Thyroid gland (tissue), 4 donors: ENCODE results near the gene ZP4. TPM values are rescaled to one million over a fixed set of nuclear protein-coding genes. Genes with fewer than 3 reads are reported as not detected.

ENCODE experiments used
- DNase-seq, 2 donors: peaks; one replicate each; pipeline ENCODE4 v3.0.0-alpha.2; 2019
- H3K27ac ChIP-seq, 3 donors: fragments of 200-600 bp; sonication (generic); 1 replicate in 2 of 3; 2 replicates in 1 of 3; pipeline ENCODE4 v1.5.1; 2016 to 2019; ENCODE audit warnings: mild to moderate bottlenecking in 1 of 3, moderate library complexity in 1 of 3
- H3K27me3 ChIP-seq: fragments of 200-600 bp; sonication (generic); one replicate; pipeline ENCODE4 v1.5.1; 2019
- H3K36me3 ChIP-seq, 2 donors: fragments of 200-600 bp; sonication (generic); one replicate each; pipeline ENCODE4 v1.5.1; 2016 to 2019
- H3K4me1 ChIP-seq, 2 donors: fragments of 200-600 bp; sonication (generic); one replicate each; pipeline ENCODE4 v1.5.1; 2017 to 2019
- H3K4me3 ChIP-seq, 3 donors: fragments of 200-600 bp; sonication (generic); replicated peaks in 1 of 3; 1 replicate in 2 of 3; 2 replicates in 1 of 3; pipeline ENCODE4 v1.5.1; 2016; ENCODE audit warnings: mild to moderate bottlenecking in 1 of 3
- H3K9me3 ChIP-seq: fragments of 200-600 bp; sonication (generic); one replicate; pipeline ENCODE4 v1.5.1; 2017
- POLR2A ChIP-seq, 2 donors: fragments of 450-650 bp; IDR thresholded peaks; one replicate each; pipeline ENCODE4 v1.6.1; 2017; ENCODE audit warnings: antibody characterized with exemption in 2 of 2, mild to moderate bottlenecking in 2 of 2, moderate library complexity in 1 of 2
- WGBS, 2 donors: methylation state at CpG; one replicate each; pipeline ENCODE4 v1.1.5; 2017; 5-methylcytosine and 5-hydroxymethylcytosine counted together
- intact Hi-C: fragments of 100-400 bp; cut with DNase I; formaldehyde crosslinking; loops from one replicate; pipeline ENCODE4 v1.15.1; 2023
- total RNA-seq, 4 donors: library from RNA; depleted of rRNA; stranded (reverse); fragments of >200 nt; gene quantifications; one replicate each; pipeline ENCODE4 v1.2.3, GENCODE V29; 2016
- TF ChIP-seq, protein P1 (sequence below), 6 experiments: fragments of 200-600 bp in 3 of 6; fragments of 450-650 bp in 3 of 6; sonication (generic) in 3 of 6; IDR thresholded peaks; one replicate each; pipeline ENCODE4 v1.5.1; 2016 to 2019; ENCODE audit warnings: antibody characterized with exemption in 6 of 6, mild to moderate bottlenecking in 2 of 6, inconsistent platforms in 1 of 6, moderate library complexity in 1 of 6

The ZP4 gene
- total RNA-seq, 4 donors from 2014 or later, result not detected

DNA sequence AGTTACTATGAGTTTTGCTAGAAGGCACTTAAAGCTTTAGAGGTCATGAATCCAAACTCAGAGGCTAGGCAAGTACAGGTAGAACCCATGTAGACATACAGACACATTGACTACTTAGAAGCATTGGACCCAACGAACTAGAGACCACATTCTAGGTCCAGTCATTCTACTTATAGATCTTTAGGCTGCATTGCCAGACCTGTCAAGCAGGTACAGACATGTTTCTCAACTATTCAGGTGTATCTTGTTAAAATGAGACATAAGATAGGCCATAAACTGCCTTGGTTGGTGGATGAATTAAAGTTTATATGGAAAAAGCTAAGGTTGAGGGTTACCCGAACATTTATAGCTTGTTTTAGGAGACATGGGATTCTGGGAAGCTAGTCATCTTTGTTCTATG is 6.5 kb downstream of the ZP4 start:
- no peaks in the 10 kb centered on the region for H3K4me1 ChIP-seq
- intact Hi-C loops, result no loop called here

DNA sequence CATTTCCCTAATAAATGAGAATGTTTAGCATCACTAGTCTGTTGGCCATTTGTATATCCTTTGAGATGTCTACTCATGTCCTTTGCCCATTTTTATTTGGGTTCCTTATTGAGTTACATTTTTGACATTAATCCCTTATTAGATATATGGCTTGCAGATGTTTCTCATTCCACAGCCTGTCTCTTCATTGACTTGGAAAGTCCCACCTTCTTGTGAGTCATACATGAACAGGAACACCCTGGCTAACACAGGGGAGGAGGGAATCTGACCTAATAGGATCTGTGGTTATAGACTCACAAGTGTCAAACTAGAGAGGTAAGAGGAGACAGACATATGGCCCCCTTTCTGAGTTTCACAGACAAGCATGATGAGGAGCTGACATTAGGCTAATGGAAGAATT is 11.5 kb downstream of the ZP4 start:
- H3K36me3 ChIP-seq, result no peaks in the 10 kb centered on the region
- intact Hi-C loops, result no loop called here

More for the DNA sequence above, 6.5 kb downstream of the ZP4 start:
- DNase-seq, result no peak
- H3K27ac ChIP-seq, result no peak overlapping the region
- H3K4me3 ChIP-seq, result no peak overlapping the region
- no peak for TF ChIP-seq POLR2A (IDR thresholded peaks at IDR 0.05)
- TF ChIP-seq, protein P1, sequence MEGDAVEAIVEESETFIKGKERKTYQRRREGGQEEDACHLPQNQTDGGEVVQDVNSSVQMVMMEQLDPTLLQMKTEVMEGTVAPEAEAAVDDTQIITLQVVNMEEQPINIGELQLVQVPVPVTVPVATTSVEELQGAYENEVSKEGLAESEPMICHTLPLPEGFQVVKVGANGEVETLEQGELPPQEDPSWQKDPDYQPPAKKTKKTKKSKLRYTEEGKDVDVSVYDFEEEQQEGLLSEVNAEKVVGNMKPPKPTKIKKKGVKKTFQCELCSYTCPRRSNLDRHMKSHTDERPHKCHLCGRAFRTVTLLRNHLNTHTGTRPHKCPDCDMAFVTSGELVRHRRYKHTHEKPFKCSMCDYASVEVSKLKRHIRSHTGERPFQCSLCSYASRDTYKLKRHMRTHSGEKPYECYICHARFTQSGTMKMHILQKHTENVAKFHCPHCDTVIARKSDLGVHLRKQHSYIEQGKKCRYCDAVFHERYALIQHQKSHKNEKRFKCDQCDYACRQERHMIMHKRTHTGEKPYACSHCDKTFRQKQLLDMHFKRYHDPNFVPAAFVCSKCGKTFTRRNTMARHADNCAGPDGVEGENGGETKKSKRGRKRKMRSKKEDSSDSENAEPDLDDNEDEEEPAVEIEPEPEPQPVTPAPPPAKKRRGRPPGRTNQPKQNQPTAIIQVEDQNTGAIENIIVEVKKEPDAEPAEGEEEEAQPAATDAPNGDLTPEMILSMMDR (IDR thresholded peaks at IDR 0.05), result no peak
- 86 to 94% methylated on average over 2 of the region's 2 CpGs for WGBS, 2 donors
- no peaks in the 10 kb centered on the region for H3K27me3 ChIP-seq
- H3K36me3 ChIP-seq, result no peaks in the 10 kb centered on the region
- H3K9me3 ChIP-seq, result no peaks in the 10 kb centered on the region

DNA sequence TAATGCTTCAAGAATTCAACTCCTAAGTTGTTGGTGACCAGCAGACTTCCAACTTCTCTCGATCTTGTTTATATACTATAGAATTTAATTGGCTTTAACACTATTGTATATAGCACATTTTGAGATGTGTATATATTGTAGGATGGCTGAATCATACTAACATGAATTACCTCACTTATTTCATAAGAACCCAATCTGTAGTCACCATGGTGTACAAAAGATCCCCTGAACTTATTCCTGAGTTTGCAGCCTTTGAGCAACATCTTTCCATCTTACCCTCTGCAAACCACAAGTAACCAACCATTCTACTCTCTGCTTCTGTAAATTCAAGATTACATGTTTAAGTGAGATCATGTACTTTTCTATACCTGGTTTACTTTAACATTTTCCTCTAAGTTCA is 12.3 kb downstream of the ZP4 start:
- Histone ChIP-seq H3K9me3 (no peaks in the 10 kb centered on the region), H3K36me3 (no peaks in the 10 kb centered on the region), H3K27ac (no peak overlapping the region), H3K4me1 (no peaks in the 10 kb centered on the region), H3K4me3 (no peak overlapping the region), H3K27me3 (no peaks in the 10 kb centered on the region)
- intact Hi-C loops, result no loop called here
- WGBS, 2 donors, result 71 to 81% methylated on average over 1 of the region's 1 CpG
- TF ChIP-seq POLR2A (IDR thresholded peaks at IDR 0.05), result no peak
- TF ChIP-seq, protein P1 (IDR thresholded peaks at IDR 0.05), result no peak
- DNase-seq, result no peak

More for the DNA sequence above, 11.5 kb downstream of the ZP4 start:
- Histone ChIP-seq H3K4me1 (no peaks in the 10 kb centered on the region), H3K4me3 (no peak overlapping the region), H3K27ac (no peak overlapping the region), H3K27me3 (no peaks in the 10 kb centered on the region), H3K9me3 (no peaks in the 10 kb centered on the region)
- no peak for TF ChIP-seq POLR2A (IDR thresholded peaks at IDR 0.05)
- TF ChIP-seq, protein P1 (IDR thresholded peaks at IDR 0.05), result no peak
- no peak for DNase-seq

DNA sequence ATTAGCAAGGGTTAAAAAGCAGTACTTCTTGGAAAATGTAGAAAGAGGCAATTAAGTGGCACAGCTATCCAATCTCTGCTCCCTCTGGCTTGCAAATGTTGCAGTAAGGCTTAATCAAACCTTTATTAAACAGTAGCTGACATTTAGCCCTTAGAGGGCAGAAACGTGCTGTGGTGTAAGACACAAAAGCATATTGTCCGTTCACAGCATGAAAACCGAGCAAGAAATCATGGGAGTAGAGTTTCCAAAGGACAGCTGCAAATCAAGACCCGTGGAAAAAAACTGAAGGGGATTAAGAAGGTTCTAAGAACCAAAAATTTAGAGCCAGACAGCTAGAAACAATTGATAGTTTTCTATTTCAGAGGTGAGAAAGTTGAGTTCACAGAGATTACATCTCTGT is 13.1 kb downstream of the ZP4 start:
- WGBS, 2 donors, result 56 to 71% methylated on average over 4 of the region's 4 CpGs
- Histone ChIP-seq H3K36me3 (no peaks in the 10 kb centered on the region), H3K4me3 (no peak overlapping the region), H3K27me3 (no peaks in the 10 kb centered on the region), H3K9me3 (no peaks in the 10 kb centered on the region), H3K4me1 (no peaks in the 10 kb centered on the region), H3K27ac (no peak overlapping the region)
- TF ChIP-seq, protein P1 (IDR thresholded peaks at IDR 0.05), result no peak
- TF ChIP-seq POLR2A (IDR thresholded peaks at IDR 0.05), result no peak
- intact Hi-C loops, result no loop called here
- DNase-seq, result no peak

DNA sequence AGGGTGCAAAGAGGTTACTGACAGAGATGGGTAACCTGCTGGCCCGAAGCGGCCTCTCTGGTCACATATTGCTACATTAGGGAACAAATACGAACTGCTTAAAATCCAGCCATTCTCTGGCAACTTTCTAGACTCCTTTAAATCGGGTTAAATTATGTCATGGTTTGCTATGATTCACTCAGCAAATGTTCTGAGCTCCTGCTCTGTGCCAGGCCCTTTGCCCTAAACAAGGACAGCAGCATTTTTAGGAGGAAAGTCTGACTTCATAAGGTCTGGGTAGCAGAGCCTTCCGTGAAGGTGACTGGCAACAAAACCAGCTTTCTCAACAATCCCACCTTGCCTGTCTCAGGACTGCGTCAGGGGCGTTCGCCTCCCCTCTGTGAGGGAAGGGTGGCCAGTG is 15.4 kb downstream of the ZP4 start:
- H3K4me1 ChIP-seq, result no peaks in the 10 kb centered on the region
- TF ChIP-seq, protein P1 (IDR thresholded peaks at IDR 0.05), result no peak
- no peak for TF ChIP-seq POLR2A (IDR thresholded peaks at IDR 0.05)
- H3K27ac ChIP-seq, result no peak overlapping the region
- WGBS, 2 donors, result 89 to 91% methylated on average over 8 of the region's 8 CpGs
- no peak overlapping the region for H3K4me3 ChIP-seq
- H3K36me3 ChIP-seq, result no peaks in the 10 kb centered on the region
- no peaks in the 10 kb centered on the region for H3K27me3 ChIP-seq
- H3K9me3 ChIP-seq, result no peaks in the 10 kb centered on the region
- intact Hi-C loops, result no loop called here
- no peak for DNase-seq
